ENCODE data around the gene FBN2.
"Not testable (repeated sequence)": the region's sequence is repeated elsewhere in the genome, so short reads cannot be mapped to it uniquely, and the experiment has no call there.

Gene FBN2

GRCh38 chr5:128506643-128507042 lies 31.4 kb downstream of the FBN2 start:
- no peaks in the 10 kb centered on the region for H3K27me3 ChIP-seq (ENCODE audit: insufficient read depth, low read length)
- no peaks in the 10 kb centered on the region for H3K79me2 ChIP-seq (ENCODE audit: control insufficient read depth, insufficient read depth, low read length, unreplicated experiment)
- no peak overlapping the region for H2AFZ ChIP-seq (ENCODE audit: low read length, unreplicated experiment)
- no peak overlapping the region for H3K4me3 ChIP-seq (ENCODE audit: low read depth, low read length)
- peaks cover 9% of the 10 kb centered on the region for H3K36me3 ChIP-seq (ENCODE audit: insufficient read depth, low read length)
- no peak overlapping the region for H3K27ac ChIP-seq (ENCODE audit: low read depth, low read length)
- no peaks in the 10 kb centered on the region for H3K4me1 ChIP-seq (ENCODE audit: control insufficient read depth, insufficient read depth, low read length, unreplicated experiment)

- H3K27me3 ChIP-seq (ENCODE audit: insufficient read depth, low read length); H3K36me3 ChIP-seq (ENCODE audit: insufficient read depth, low read length); H3K27ac ChIP-seq (ENCODE audit: low read depth, low read length); H3K4me3 ChIP-seq (ENCODE audit: low read depth, low read length); H3K79me2 ChIP-seq (ENCODE audit: control insufficient read depth, insufficient read depth, low read length, unreplicated experiment); H2AFZ ChIP-seq (ENCODE audit: low read length, unreplicated experiment); H3K4me1 ChIP-seq (ENCODE audit: control insufficient read depth, insufficient read depth, low read length, unreplicated experiment): not testable (repeated sequence)
Measured at GRCh38 chr5:128503727-128504126, 34.3 kb downstream of the FBN2 start.

GRCh38 chr5:128498844-128499455 lies 39.1 kb downstream of the FBN2 start:
- Histone ChIP-seq H3K4me3 (ENCODE audit: low read depth, low read length) (no peak overlapping the region), H3K27ac (ENCODE audit: low read depth, low read length) (no peak overlapping the region), H3K79me2 (ENCODE audit: control insufficient read depth, insufficient read depth, low read length, unreplicated experiment) (no peaks in the 10 kb centered on the region), H3K27me3 (ENCODE audit: insufficient read depth, low read length) (no peaks in the 10 kb centered on the region), H2AFZ (ENCODE audit: low read length, unreplicated experiment) (no peak overlapping the region), H3K36me3 (ENCODE audit: insufficient read depth, low read length) (no peaks in the 10 kb centered on the region), H3K4me1 (ENCODE audit: control insufficient read depth, insufficient read depth, low read length, unreplicated experiment) (no peaks in the 10 kb centered on the region)

GRCh38 chr5:128494516-128494915 lies 43.5 kb downstream of the FBN2 start:
- no peaks in the 10 kb centered on the region for H3K79me2 ChIP-seq (ENCODE audit: control insufficient read depth, insufficient read depth, low read length, unreplicated experiment)
- H2AFZ ChIP-seq (ENCODE audit: low read length, unreplicated experiment): no peak overlapping the region
- no peak overlapping the region for H3K4me3 ChIP-seq (ENCODE audit: low read depth, low read length)
- H3K36me3 ChIP-seq (ENCODE audit: insufficient read depth, low read length): no peaks in the 10 kb centered on the region
- no peaks in the 10 kb centered on the region for H3K27me3 ChIP-seq (ENCODE audit: insufficient read depth, low read length)
- H3K4me1 ChIP-seq (ENCODE audit: control insufficient read depth, insufficient read depth, low read length, unreplicated experiment): peaks cover 5% of the 10 kb centered on the region
- H3K27ac ChIP-seq (ENCODE audit: low read depth, low read length): no peak overlapping the region

GRCh38 chr5:128493657-128494329 lies 44.3 kb downstream of the FBN2 start:
- H2AFZ ChIP-seq (ENCODE audit: low read length, unreplicated experiment): no peak overlapping the region
- H3K4me1 ChIP-seq (ENCODE audit: control insufficient read depth, insufficient read depth, low read length, unreplicated experiment): peaks cover 5% of the 10 kb centered on the region
- H3K27ac ChIP-seq (ENCODE audit: low read depth, low read length): no peak overlapping the region
- H3K27me3 ChIP-seq (ENCODE audit: insufficient read depth, low read length): no peaks in the 10 kb centered on the region
- no peaks in the 10 kb centered on the region for H3K36me3 ChIP-seq (ENCODE audit: insufficient read depth, low read length)
- H3K79me2 ChIP-seq (ENCODE audit: control insufficient read depth, insufficient read depth, low read length, unreplicated experiment): no peaks in the 10 kb centered on the region
- H3K4me3 ChIP-seq (ENCODE audit: low read depth, low read length): no peak overlapping the region

- H3K4me1 ChIP-seq (ENCODE audit: control insufficient read depth, insufficient read depth, low read length, unreplicated experiment): peaks cover 5% of the 10 kb centered on the region
- no peaks in the 10 kb centered on the region for H3K27me3 ChIP-seq (ENCODE audit: insufficient read depth, low read length)
- H3K79me2 ChIP-seq (ENCODE audit: control insufficient read depth, insufficient read depth, low read length, unreplicated experiment): no peaks in the 10 kb centered on the region
- H3K27ac ChIP-seq (ENCODE audit: low read depth, low read length): no peak overlapping the region
- no peaks in the 10 kb centered on the region for H3K36me3 ChIP-seq (ENCODE audit: insufficient read depth, low read length)
- no peak overlapping the region for H3K4me3 ChIP-seq (ENCODE audit: low read depth, low read length)
- no peak overlapping the region for H2AFZ ChIP-seq (ENCODE audit: low read length, unreplicated experiment)
Measured at GRCh38 chr5:128491291-128491690, 46.8 kb downstream of the FBN2 start.

- Histone ChIP-seq H2AFZ (ENCODE audit: low read length, unreplicated experiment) (no peak overlapping the region), H3K27ac (ENCODE audit: low read depth, low read length) (no peak overlapping the region)
Measured at GRCh38 chr5:128490761-128491160, 47.3 kb downstream of the FBN2 start.

GRCh38 chr5:128487041-128487440 lies 51.0 kb downstream of the FBN2 start:
- Histone ChIP-seq H3K36me3 (ENCODE audit: insufficient read depth, low read length) (no peaks in the 10 kb centered on the region), H3K4me1 (ENCODE audit: control insufficient read depth, insufficient read depth, low read length, unreplicated experiment) (peaks cover 5% of the 10 kb centered on the region), H3K79me2 (ENCODE audit: control insufficient read depth, insufficient read depth, low read length, unreplicated experiment) (no peaks in the 10 kb centered on the region), H3K4me3 (ENCODE audit: low read depth, low read length) (no peak overlapping the region), H2AFZ (ENCODE audit: low read length, unreplicated experiment) (no peak overlapping the region), H3K27ac (ENCODE audit: low read depth, low read length) (no peak overlapping the region), H3K27me3 (ENCODE audit: insufficient read depth, low read length) (no peaks in the 10 kb centered on the region)

More at GRCh38 chr5:128490761-128491160, 47.3 kb downstream of the FBN2 start:
- H3K79me2 ChIP-seq (ENCODE audit: control insufficient read depth, insufficient read depth, low read length, unreplicated experiment): no peaks in the 10 kb centered on the region
- H3K4me3 ChIP-seq (ENCODE audit: low read depth, low read length): no peak overlapping the region
- peaks cover 5% of the 10 kb centered on the region for H3K4me1 ChIP-seq (ENCODE audit: control insufficient read depth, insufficient read depth, low read length, unreplicated experiment)
- H3K36me3 ChIP-seq (ENCODE audit: insufficient read depth, low read length): no peaks in the 10 kb centered on the region
- no peaks in the 10 kb centered on the region for H3K27me3 ChIP-seq (ENCODE audit: insufficient read depth, low read length)

GRCh38 chr5:128483738-128484137 lies 54.3 kb downstream of the FBN2 start:
- Histone ChIP-seq H3K79me2 (ENCODE audit: control insufficient read depth, insufficient read depth, low read length, unreplicated experiment) (no peaks in the 10 kb centered on the region), H2AFZ (ENCODE audit: low read length, unreplicated experiment) (no peak overlapping the region)

GRCh38 chr5:128480906-128481633 lies 57.0 kb downstream of the FBN2 start:
- no peaks in the 10 kb centered on the region for H3K79me2 ChIP-seq (ENCODE audit: control insufficient read depth, insufficient read depth, low read length, unreplicated experiment)
- H3K4me1 ChIP-seq (ENCODE audit: control insufficient read depth, insufficient read depth, low read length, unreplicated experiment): no peaks in the 10 kb centered on the region
- H3K27ac ChIP-seq (ENCODE audit: low read depth, low read length): no peak overlapping the region
- no peaks in the 10 kb centered on the region for H3K36me3 ChIP-seq (ENCODE audit: insufficient read depth, low read length)
- H3K27me3 ChIP-seq (ENCODE audit: insufficient read depth, low read length): no peaks in the 10 kb centered on the region
- no peak overlapping the region for H2AFZ ChIP-seq (ENCODE audit: low read length, unreplicated experiment)
- no peak overlapping the region for H3K4me3 ChIP-seq (ENCODE audit: low read depth, low read length)

More at GRCh38 chr5:128483738-128484137, 54.3 kb downstream of the FBN2 start:
- no peaks in the 10 kb centered on the region for H3K27me3 ChIP-seq (ENCODE audit: insufficient read depth, low read length)
- H3K36me3 ChIP-seq (ENCODE audit: insufficient read depth, low read length): no peaks in the 10 kb centered on the region
- H3K27ac ChIP-seq (ENCODE audit: low read depth, low read length): no peak overlapping the region
- no peak overlapping the region for H3K4me3 ChIP-seq (ENCODE audit: low read depth, low read length)
- no peaks in the 10 kb centered on the region for H3K4me1 ChIP-seq (ENCODE audit: control insufficient read depth, insufficient read depth, low read length, unreplicated experiment)

- Histone ChIP-seq H3K79me2 (ENCODE audit: control insufficient read depth, insufficient read depth, low read length, unreplicated experiment) (no peaks in the 10 kb centered on the region), H2AFZ (ENCODE audit: low read length, unreplicated experiment) (no peak overlapping the region), H3K4me3 (ENCODE audit: low read depth, low read length) (no peak overlapping the region), H3K4me1 (ENCODE audit: control insufficient read depth, insufficient read depth, low read length, unreplicated experiment) (no peaks in the 10 kb centered on the region), H3K27me3 (ENCODE audit: insufficient read depth, low read length) (no peaks in the 10 kb centered on the region), H3K27ac (ENCODE audit: low read depth, low read length) (no peak overlapping the region), H3K36me3 (ENCODE audit: insufficient read depth, low read length) (no peaks in the 10 kb centered on the region; the same call in 1 of the 2 replicates)
Measured at GRCh38 chr5:128480158-128480557, 57.9 kb downstream of the FBN2 start.
